ENCODE results near the gene TMEM170B. TPM values are rescaled to one million over a fixed set of nuclear protein-coding genes. Genes with fewer than 3 reads are reported as not detected.
A peak's percentile ranks its signal among the peaks of the same experiment; 100 is the strongest.

Gene TMEM170B
- polyA plus RNA-seq, 3 donors from 2014 or later, result 0.17 to 0.59 (median 0.36) TPM

DNA sequence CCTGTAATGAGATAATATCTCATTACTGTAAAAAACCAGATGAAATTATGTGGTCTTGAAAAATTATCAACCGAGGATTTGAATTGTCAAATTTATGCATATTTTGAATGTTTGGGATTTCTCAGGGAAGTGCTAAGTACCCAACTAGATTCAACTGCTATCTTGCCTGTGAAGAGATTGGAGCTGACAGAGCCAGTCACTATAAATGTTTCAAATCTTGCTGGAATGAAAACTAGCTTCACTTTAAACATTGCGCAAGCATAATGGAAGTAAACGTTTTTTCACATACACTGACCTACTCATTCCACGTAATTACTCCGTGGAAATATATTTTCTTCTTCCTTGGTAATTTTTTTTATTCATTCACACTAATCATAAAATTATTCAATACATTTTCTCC lies 46.7 kb downstream of the TMEM170B start:
- H3K4me1 Mint-ChIP-seq, result no peaks in the 10 kb centered on the region
- H3K9me3 Mint-ChIP-seq, result peaks cover 0 to 2% (median 0%) of the 10 kb centered on the region in 6 donors
- H3K36me3 Mint-ChIP-seq, result no peaks in the 10 kb centered on the region
- H3K27ac Mint-ChIP-seq, result no peak overlapping the region
- H3K4me3 Mint-ChIP-seq, result no peak overlapping the region
- DNase-seq, result no peak
- peaks cover 3 to 7% (median 6%) of the 10 kb centered on the region in 3 donors for H3K27me3 Mint-ChIP-seq (ENCODE audit: low read depth in 3 of 3)

DNA sequence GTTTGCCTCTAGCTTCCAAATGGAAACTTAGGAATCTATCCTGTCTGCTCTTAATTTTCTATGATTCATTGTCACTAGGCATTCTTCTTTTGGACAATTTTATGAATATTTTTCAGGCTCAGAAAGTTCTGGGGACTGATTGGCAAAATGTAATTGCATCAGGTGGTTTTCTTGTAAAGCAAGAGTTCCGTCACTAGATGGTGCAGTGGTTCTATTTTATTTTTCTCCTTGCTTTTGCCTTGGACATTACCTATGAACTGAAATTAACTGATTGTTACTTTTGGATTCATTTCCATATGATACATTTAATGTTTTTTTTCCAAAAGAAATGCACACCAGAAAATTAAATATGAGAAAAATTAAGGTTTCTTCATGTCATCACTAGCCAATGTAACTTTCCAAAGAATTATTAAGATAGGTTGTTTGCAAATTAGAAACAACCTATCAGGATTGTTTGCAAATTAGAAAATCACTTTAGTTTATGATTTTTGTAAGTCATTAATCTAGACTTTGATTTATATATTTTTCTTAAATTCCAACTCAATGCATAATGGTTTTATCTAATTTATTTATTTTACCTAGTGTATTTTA lies 48.0 kb downstream of the TMEM170B start:
- no peak overlapping the region for H3K4me3 Mint-ChIP-seq
- DNase-seq, result no peak
- H3K4me1 Mint-ChIP-seq, result no peaks in the 10 kb centered on the region
- H3K27ac Mint-ChIP-seq, result no peak overlapping the region
- peaks cover 3 to 7% (median 6%) of the 10 kb centered on the region in 3 donors for H3K27me3 Mint-ChIP-seq (ENCODE audit: low read depth in 3 of 3)
- H3K36me3 Mint-ChIP-seq, result no peaks in the 10 kb centered on the region
- H3K9me3 Mint-ChIP-seq, result peaks cover 0 to 2% (median 0%) of the 10 kb centered on the region in 6 donors

GRCh38 chr6:11586117-11586516 lies 48.6 kb downstream of the TMEM170B start:
- Mint-ChIP-seq H3K4me1 (no peaks in the 10 kb centered on the region), H3K27ac (no peak overlapping the region), H3K36me3 (no peaks in the 10 kb centered on the region), H3K9me3 (peaks cover 0 to 2% (median 0%) of the 10 kb centered on the region in 6 donors), H3K4me3 (no peak overlapping the region), H3K27me3 (ENCODE audit: low read depth in 3 of 3) (peaks cover 3 to 7% (median 6%) of the 10 kb centered on the region in 3 donors)
- DNase-seq, result no peak

GRCh38 chr6:11586536-11586935 lies 49.0 kb downstream of the TMEM170B start:
- no peak for DNase-seq
- Mint-ChIP-seq H3K36me3 (no peaks in the 10 kb centered on the region), H3K4me1 (no peaks in the 10 kb centered on the region), H3K27ac (no peak overlapping the region), H3K27me3 (ENCODE audit: low read depth in 3 of 3) (peaks cover 3 to 7% (median 6%) of the 10 kb centered on the region in 3 donors), H3K9me3 (peaks cover 0 to 2% (median 0%) of the 10 kb centered on the region in 6 donors), H3K4me3 (no peak overlapping the region)

DNA sequence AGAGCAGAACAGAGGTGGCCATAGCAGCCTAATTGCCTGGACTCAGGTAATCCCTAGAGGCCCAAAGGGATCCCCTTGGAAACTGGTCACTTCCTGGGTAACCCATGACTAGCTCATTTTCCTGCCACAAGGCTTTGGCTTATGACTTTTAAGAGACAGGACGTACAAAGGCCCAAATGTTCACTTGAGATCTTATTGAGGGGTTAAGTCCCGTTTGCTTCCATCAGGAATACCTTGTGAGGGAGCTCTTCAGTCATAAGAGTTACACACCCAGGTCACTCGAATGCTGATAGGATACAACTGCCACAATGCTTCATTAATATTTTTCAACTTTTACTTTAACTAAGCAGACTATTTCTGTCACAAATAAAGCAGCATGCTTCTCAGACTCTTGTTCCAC lies 51.7 kb downstream of the TMEM170B start:
- Mint-ChIP-seq H3K27ac (no peak overlapping the region), H3K27me3 (ENCODE audit: low read depth in 3 of 3) (peaks cover 3 to 8% (median 6%) of the 10 kb centered on the region in 3 donors), H3K4me3 (no peak overlapping the region), H3K4me1 (no peaks in the 10 kb centered on the region), H3K9me3 (peaks cover 0 to 2% (median 0%) of the 10 kb centered on the region in 6 donors), H3K36me3 (no peaks in the 10 kb centered on the region)
- DNase-seq, result no peak

- peaks cover 2 to 7% (median 5%) of the 10 kb centered on the region in 3 donors for H3K27me3 Mint-ChIP-seq (ENCODE audit: low read depth in 3 of 3)
- no peak overlapping the region for H3K4me3 Mint-ChIP-seq
- H3K27ac Mint-ChIP-seq, result no peak overlapping the region
- no peaks in the 10 kb centered on the region for H3K36me3 Mint-ChIP-seq
- H3K9me3 Mint-ChIP-seq, result peaks cover 0 to 1% (median 0%) of the 10 kb centered on the region in 6 donors
- DNase-seq, result no peak
- no peaks in the 10 kb centered on the region for H3K4me1 Mint-ChIP-seq
Measured at GRCh38 chr6:11592294-11592906, 54.9 kb downstream of the TMEM170B start.

- peaks cover 0 to 3% (median 3%) of the 10 kb centered on the region in 3 donors for H3K27me3 Mint-ChIP-seq (ENCODE audit: low read depth in 3 of 3)
- peaks cover 0 to 1% (median 0%) of the 10 kb centered on the region in 6 donors for H3K9me3 Mint-ChIP-seq
- DNase-seq, result no peak
- no peak overlapping the region for H3K27ac Mint-ChIP-seq
- no peak overlapping the region for H3K4me3 Mint-ChIP-seq
- H3K36me3 Mint-ChIP-seq, result no peaks in the 10 kb centered on the region
- H3K4me1 Mint-ChIP-seq, result no peaks in the 10 kb centered on the region
Measured at GRCh38 chr6:11593096-11593495, 55.5 kb downstream of the TMEM170B start.

- peaks cover 2 to 3% (median 2%) of the 10 kb centered on the region in 3 donors for H3K27me3 Mint-ChIP-seq (ENCODE audit: low read depth in 3 of 3)
- no peaks in the 10 kb centered on the region for H3K36me3 Mint-ChIP-seq
- DNase-seq, result no peak
- H3K4me3 Mint-ChIP-seq, result no peak overlapping the region
- no peaks in the 10 kb centered on the region for H3K4me1 Mint-ChIP-seq
- peaks cover 0 to 1% (median 0%) of the 10 kb centered on the region in 6 donors for H3K9me3 Mint-ChIP-seq
- H3K27ac Mint-ChIP-seq, result no peak overlapping the region
Measured at GRCh38 chr6:11595903-11596302, 58.4 kb downstream of the TMEM170B start.

DNA sequence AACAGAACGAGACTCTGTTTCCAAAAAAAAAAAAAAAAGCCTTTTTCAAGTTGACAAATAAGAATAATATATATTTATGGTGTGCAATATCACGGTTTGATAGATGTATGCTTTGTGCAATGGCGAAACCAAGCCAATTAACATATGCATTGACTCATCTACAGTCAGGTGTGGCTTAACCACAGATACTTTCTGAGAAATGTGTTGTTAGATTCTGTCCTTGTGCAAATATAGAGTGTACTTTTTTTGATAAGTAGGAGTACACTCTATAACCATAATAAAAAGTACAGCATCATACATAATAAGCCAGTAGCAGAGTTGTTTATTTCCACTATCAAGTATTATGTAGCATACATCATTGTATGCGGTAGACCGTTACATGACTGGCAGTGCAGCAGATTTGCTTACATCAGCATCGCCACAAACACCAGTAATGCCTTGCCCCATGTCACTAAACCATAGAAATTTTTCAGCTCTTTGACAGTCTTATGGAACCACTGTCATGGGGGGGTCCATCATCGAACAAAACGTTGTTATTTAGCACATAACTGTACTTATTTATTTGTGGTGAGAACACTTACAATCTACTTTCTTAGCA lies 59.2 kb downstream of the TMEM170B start:
- Mint-ChIP-seq H3K4me1 (no peaks in the 10 kb centered on the region), H3K27me3 (ENCODE audit: low read depth in 3 of 3) (peaks cover 2 to 3% (median 2%) of the 10 kb centered on the region in 3 donors), H3K27ac (no peak overlapping the region), H3K4me3 (no peak overlapping the region), H3K36me3 (no peaks in the 10 kb centered on the region), H3K9me3 (peaks cover 0 to 1% (median 0%) of the 10 kb centered on the region in 6 donors)
- DNase-seq, result no peak

GRCh38 chr6:11598687-11599086 lies 61.1 kb downstream of the TMEM170B start:
- no peak for DNase-seq
- H3K27me3 Mint-ChIP-seq (ENCODE audit: low read depth in 3 of 3), result peaks cover 5 to 7% (median 5%) of the 10 kb centered on the region in 3 donors
- no peak overlapping the region for H3K27ac Mint-ChIP-seq
- H3K4me3 Mint-ChIP-seq, result no peak overlapping the region
- peaks cover 0 to 2% (median 0%) of the 10 kb centered on the region in 6 donors for H3K9me3 Mint-ChIP-seq
- H3K4me1 Mint-ChIP-seq, result no peaks in the 10 kb centered on the region
- H3K36me3 Mint-ChIP-seq, result no peaks in the 10 kb centered on the region

DNA sequence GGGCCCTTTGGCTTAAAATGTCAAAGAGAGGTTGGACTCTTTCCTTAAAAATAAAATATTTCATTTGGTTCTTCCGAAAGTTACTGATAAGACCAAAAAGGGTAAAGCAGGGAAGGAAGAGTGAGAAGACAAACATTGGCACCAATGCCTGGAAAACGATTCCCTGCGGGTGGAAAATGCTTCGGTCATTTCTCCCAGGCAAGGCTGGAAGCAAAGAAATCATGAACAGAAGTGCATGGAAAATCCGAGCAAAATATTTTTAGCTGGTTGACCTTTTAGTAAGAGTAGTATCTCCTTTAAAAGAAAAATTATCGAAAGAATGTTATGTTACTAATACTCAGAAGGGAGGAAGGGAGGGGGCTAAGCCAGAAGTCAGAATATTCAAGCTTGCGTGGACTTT lies 62.7 kb downstream of the TMEM170B start:
- Mint-ChIP-seq H3K36me3 (no peaks in the 10 kb centered on the region), H3K4me3 (no peak overlapping the region), H3K27ac (no peak overlapping the region), H3K27me3 (ENCODE audit: low read depth in 3 of 3) (peaks cover 5 to 10% (median 6%) of the 10 kb centered on the region in 3 donors), H3K4me1 (no peaks in the 10 kb centered on the region), H3K9me3 (peaks cover 0 to 2% (median 0%) of the 10 kb centered on the region in 6 donors)
- DNase-seq, result no peak

DNA sequence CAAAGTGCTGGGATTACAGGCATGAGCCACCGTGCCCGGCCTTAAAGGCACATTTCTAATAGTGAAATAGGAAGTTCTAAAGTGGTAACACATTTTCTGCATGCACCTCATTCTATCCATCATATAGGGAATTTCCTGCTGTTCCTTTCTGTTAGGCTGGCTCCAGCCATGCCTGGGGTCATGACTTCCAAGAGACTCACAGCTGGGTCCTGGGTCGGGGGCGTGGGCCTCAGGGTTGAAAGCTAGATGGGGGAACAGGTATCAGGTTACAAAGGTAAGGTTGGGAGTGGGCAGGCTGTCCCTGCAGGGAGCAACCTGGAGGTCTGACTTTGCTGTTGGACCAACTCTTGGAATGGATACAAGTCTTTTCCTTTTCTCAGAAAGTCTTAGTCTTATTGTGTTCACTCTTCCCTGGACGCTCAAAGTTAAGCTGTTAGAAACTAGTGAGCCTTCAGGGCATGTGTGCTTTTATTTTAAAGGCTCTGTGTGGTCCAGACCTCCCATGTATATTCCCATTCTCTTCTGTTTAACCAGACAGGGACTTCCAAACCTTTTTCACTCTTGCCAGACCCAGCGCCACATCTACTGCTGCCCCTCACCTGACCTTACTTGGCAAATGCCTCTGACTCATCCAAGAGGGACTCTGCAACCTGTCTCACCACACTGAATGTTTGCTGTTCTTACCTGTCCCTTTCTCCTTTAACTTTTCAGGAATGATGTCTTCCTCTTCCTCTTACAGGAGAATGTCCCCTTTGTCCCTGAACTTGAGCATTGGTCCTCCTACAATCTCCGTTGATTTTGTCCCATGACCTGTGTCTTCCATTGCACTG lies 64.4 kb downstream of the TMEM170B start:
- DNase-seq, result no peak
- Mint-ChIP-seq H3K36me3 (no peaks in the 10 kb centered on the region), H3K9me3 (peaks cover 0 to 2% (median 0%) of the 10 kb centered on the region in 6 donors), H3K4me1 (no peaks in the 10 kb centered on the region), H3K27me3 (ENCODE audit: low read depth in 3 of 3) (peaks cover 5 to 10% (median 6%) of the 10 kb centered on the region in 3 donors), H3K4me3 (no peak overlapping the region), H3K27ac (no peak overlapping the region)

DNA sequence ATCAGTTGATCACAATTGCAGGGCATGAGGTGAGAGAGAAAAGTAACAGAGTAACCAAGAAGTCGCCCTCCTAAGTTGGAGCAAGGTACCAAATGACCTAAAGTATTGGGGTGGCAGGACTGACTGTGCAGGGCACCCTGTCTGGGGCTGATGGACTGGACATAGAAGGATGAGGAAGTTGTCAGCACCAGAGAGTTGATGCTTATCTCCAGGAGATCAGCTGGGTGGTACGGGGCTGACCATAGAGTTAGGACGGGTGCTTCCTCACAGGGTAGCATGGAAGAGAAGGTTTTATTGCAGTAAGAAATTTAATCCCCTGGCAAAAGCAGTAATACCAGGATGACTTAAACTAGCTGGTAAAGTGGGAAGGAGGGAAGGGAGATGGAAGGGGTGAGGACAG lies 66.7 kb downstream of the TMEM170B start:
- Mint-ChIP-seq H3K36me3 (no peaks in the 10 kb centered on the region), H3K27ac (peak overlapping the region in 1 of 6 donors; percentile 14), H3K9me3 (peaks cover 0 to 2% (median 0%) of the 10 kb centered on the region in 6 donors), H3K4me3 (no peak overlapping the region), H3K27me3 (ENCODE audit: low read depth in 3 of 3) (peaks cover 6 to 10% (median 10%) of the 10 kb centered on the region in 3 donors), H3K4me1 (no peaks in the 10 kb centered on the region)
- no peak for DNase-seq

Measured in immature natural killer cell (primary cell).